WTC11 (cell line): Measurements from ENCODE around the gene FBXL16. TPM values are rescaled to one million over a fixed set of nuclear protein-coding genes. Genes with fewer than 3 reads are reported as not detected.

Source experiments
- ATAC-seq: fragments of 200-7000 bp; cut with Tn5 transposase; 2 replicates; pipeline ENCODE4 v1.10.0; 2021; ENCODE audit warnings: mild to moderate bottlenecking, moderate library complexity
- CTCF ChIA-PET: fragments of 300-600 bp; sonication (Branson Sonifier 250); formaldehyde crosslinking; loops from one replicate; lab custom pipeline; 2021; ENCODE audit warnings: antibody characterized with exemption; lab: Charles Lee
- POLR2A ChIA-PET: fragments of 350-600 bp; sonication (Branson Sonifier 250); formaldehyde crosslinking; loops from one replicate; lab custom pipeline; 2021; ENCODE audit warnings: antibody characterized with exemption; lab: Charles Lee
- DNase-seq: peaks from one replicate; pipeline ENCODE4 v3.0.0; 2021; ENCODE audit warnings: low spot score
- H3K27ac Mint-ChIP-seq: 2 replicates; pipeline ENCODE4 v1.8.0; 2021; ENCODE audit warnings: mixed read lengths
- H3K27me3 Mint-ChIP-seq: 2 replicates; pipeline ENCODE4 v1.8.0; 2021; ENCODE audit warnings: low read depth, mild to moderate bottlenecking, moderate library complexity, mixed read lengths
- H3K36me3 Mint-ChIP-seq: 2 replicates; pipeline ENCODE4 v1.8.0; 2021; ENCODE audit warnings: mixed read lengths
- H3K4me1 Mint-ChIP-seq: 2 replicates; pipeline ENCODE4 v1.8.0; 2022; ENCODE audit warnings: mixed read lengths
- H3K4me3 Mint-ChIP-seq: 2 replicates; pipeline ENCODE4 v1.8.0; 2021; ENCODE audit warnings: mild to moderate bottlenecking, moderate library complexity, mixed read lengths
- H3K9me3 Mint-ChIP-seq: 2 replicates; pipeline ENCODE4 v1.8.0; 2021; ENCODE audit warnings: mixed read lengths
- ATF2 ChIP-seq: sonication (generic); formaldehyde crosslinking; IDR thresholded peaks from 2 replicates; pipeline ENCODE4 v1.8.1; 2022; ENCODE audit warnings: low read depth, missing genetic modification reagents, borderline replicate concordance
- ATF6 ChIP-seq: sonication (generic); formaldehyde crosslinking; IDR thresholded peaks from 2 replicates; pipeline ENCODE4 v1.8.1; 2023; ENCODE audit warnings: mild to moderate bottlenecking, missing genetic modification reagents
- CBFB ChIP-seq: sonication (generic); formaldehyde crosslinking; IDR thresholded peaks from 2 replicates; pipeline ENCODE4 v1.8.1; 2022; ENCODE audit warnings: mild to moderate bottlenecking, low read depth, missing genetic modification reagents
- CREB1 ChIP-seq: sonication (generic); formaldehyde crosslinking; IDR thresholded peaks from 2 replicates; pipeline ENCODE4 v1.8.0; 2023; ENCODE audit warnings: mild to moderate bottlenecking, missing genetic modification reagents
- EMX1 ChIP-seq: fragments of 250-450 bp; sonication (Bioruptor Pico); IDR thresholded peaks from 2 replicates; pipeline ENCODE4 v1.8.0; 2021; ENCODE audit warnings: mild to moderate bottlenecking
- FOXP1 ChIP-seq: sonication (generic); formaldehyde crosslinking; IDR thresholded peaks from 2 replicates; pipeline ENCODE4 v1.8.0; 2022; ENCODE audit warnings: missing genetic modification reagents, mild to moderate bottlenecking, moderate library complexity, borderline replicate concordance
- GRHL2 ChIP-seq: fragments of 250-450 bp; sonication (Bioruptor Pico); IDR thresholded peaks from 2 replicates; pipeline ENCODE4 v1.8.0; 2022; ENCODE audit warnings: mild to moderate bottlenecking, moderate library complexity; ENCODE audit not compliant: insufficient replicate concordance, severe bottlenecking
- HMGA2 ChIP-seq: fragments of 250-450 bp; sonication (Bioruptor Pico); IDR thresholded peaks from 2 replicates; pipeline ENCODE4 v1.4.0; 2021; ENCODE audit warnings: mild to moderate bottlenecking, moderate library complexity
- HMGXB4 ChIP-seq: sonication (generic); formaldehyde crosslinking; IDR thresholded peaks from 2 replicates; pipeline ENCODE4 v1.8.1; 2023; ENCODE audit warnings: mild to moderate bottlenecking, moderate library complexity, missing genetic modification reagents
- MYBL2 ChIP-seq: sonication (generic); formaldehyde crosslinking; IDR thresholded peaks from 2 replicates; pipeline ENCODE4 v1.8.1; 2023; ENCODE audit warnings: mild to moderate bottlenecking, moderate library complexity, missing genetic modification reagents
- SOX15 ChIP-seq: fragments of 250-450 bp; sonication (Bioruptor Pico); IDR thresholded peaks from 2 replicates; pipeline ENCODE4 v1.9.0; 2021; ENCODE audit warnings: mild to moderate bottlenecking
- TCF7 ChIP-seq: sonication (generic); formaldehyde crosslinking; IDR thresholded peaks from 2 replicates; pipeline ENCODE4 v1.8.0; 2022; ENCODE audit warnings: mild to moderate bottlenecking, low read depth, missing genetic modification reagents, moderate library complexity
- TP53 ChIP-seq: sonication (generic); formaldehyde crosslinking; IDR thresholded peaks from 2 replicates; pipeline ENCODE4 v1.8.1; 2023; ENCODE audit warnings: mild to moderate bottlenecking, missing genetic modification reagents
- ZNF138 ChIP-seq: sonication (generic); formaldehyde crosslinking; conservative IDR thresholded peaks from 2 replicates; pipeline ENCODE4 v1.8.1; 2022; ENCODE audit warnings: mild to moderate bottlenecking, moderate library complexity, missing genetic modification reagents
- ZNF263 ChIP-seq: sonication (generic); formaldehyde crosslinking; IDR thresholded peaks from 2 replicates; pipeline ENCODE4 v1.8.1; 2022; ENCODE audit warnings: low read depth, mild to moderate bottlenecking, moderate library complexity, missing genetic modification reagents
- ZNF416 ChIP-seq: fragments of 250-450 bp; sonication (Bioruptor Pico); IDR thresholded peaks from 2 replicates; pipeline ENCODE4 v1.9.0; 2021; ENCODE audit warnings: mild to moderate bottlenecking, inconsistent platforms
- total RNA-seq: library from RNA; stranded (reverse); gene quantifications from 3 replicates; pipeline ENCODE4 v1.2.3, GENCODE V29; 2021
- TF ChIP-seq, protein P1 (sequence below): fragments of 250-450 bp; sonication (Bioruptor Pico); conservative IDR thresholded peaks from 2 replicates; pipeline ENCODE4 v1.9.0; 2021; ENCODE audit warnings: mild to moderate bottlenecking
- TF ChIP-seq, protein P2 (sequence below): sonication (generic); formaldehyde crosslinking; IDR thresholded peaks from 2 replicates; pipeline ENCODE4 v1.8.0; 2023; ENCODE audit warnings: missing genetic modification reagents, mild to moderate bottlenecking, borderline replicate concordance
- TF ChIP-seq, protein P3 (sequence below): fragments of 200-600 bp; IDR thresholded peaks from 2 replicates; pipeline ENCODE4 v1.8.0; 2022; ENCODE audit warnings: antibody characterized with exemption

The FBXL16 gene
- total RNA-seq, 1 experiment from 2014 or later: 22.7 TPM

- H3K9me3 Mint-ChIP-seq: no peaks in the 10 kb centered on the region
- peaks cover 10% of the 10 kb centered on the region; the same call in 1 of the 2 replicates for H3K4me1 Mint-ChIP-seq
- no peaks in the 10 kb centered on the region for H3K27me3 Mint-ChIP-seq
- ChIA-PET POLR2A (interaction anchor here (2.3 kb wide), 1 partner anchor 10 kb away, joined by 7 read pairs; the partner anchor contains the start of gene METTL26), CTCF (interaction anchor here (1.8 to 6.4 kb wide), 4 partner anchors 9 to 94 kb away, joined by 4 to 54 read pairs (median 21); partner anchors contain the start of genes CIAO3 and METTL26)
- H3K27ac Mint-ChIP-seq: no peak overlapping the region
- DNase-seq (no peak), ATAC-seq (no peak)
- no peak overlapping the region for H3K4me3 Mint-ChIP-seq
- H3K36me3 Mint-ChIP-seq: no peaks in the 10 kb centered on the region
- TF ChIP-seq FOXP1 (CRISPR knock-in tag) (no peak), ZNF138 (no peak), EMX1 (CRISPR knock-in tag) (no peak), MYBL2 (CRISPR knock-in tag) (no peak), ZNF263 (CRISPR knock-in tag) (no peak)
These were observed 58.9 kb downstream of the FBXL16 start for GRCh38 chr16:646679-647172.

- peaks cover 10% of the 10 kb centered on the region; the same call in 1 of the 2 replicates for H3K4me1 Mint-ChIP-seq
- DNase-seq (no peak), ATAC-seq (no peak)
- no peaks in the 10 kb centered on the region for H3K27me3 Mint-ChIP-seq
- no peaks in the 10 kb centered on the region for H3K36me3 Mint-ChIP-seq
- H3K4me3 Mint-ChIP-seq: no peak overlapping the region
- no peaks in the 10 kb centered on the region for H3K9me3 Mint-ChIP-seq
- no peak overlapping the region for H3K27ac Mint-ChIP-seq
- CTCF ChIA-PET: interaction anchor here (6.4 kb wide), 1 partner anchor 14 kb away, joined by 54 read pairs; no protein-coding TSS in a partner anchor
- POLR2A ChIA-PET: no interaction called here
- no peak for TF ChIP-seq ZNF416
- no peak for TF ChIP-seq TCF7 (CRISPR knock-in tag)
- no peak for TF ChIP-seq CREB1 (CRISPR knock-in tag)
- no peak for TF ChIP-seq CBFB (CRISPR knock-in tag)
- TF ChIP-seq, protein P1, sequence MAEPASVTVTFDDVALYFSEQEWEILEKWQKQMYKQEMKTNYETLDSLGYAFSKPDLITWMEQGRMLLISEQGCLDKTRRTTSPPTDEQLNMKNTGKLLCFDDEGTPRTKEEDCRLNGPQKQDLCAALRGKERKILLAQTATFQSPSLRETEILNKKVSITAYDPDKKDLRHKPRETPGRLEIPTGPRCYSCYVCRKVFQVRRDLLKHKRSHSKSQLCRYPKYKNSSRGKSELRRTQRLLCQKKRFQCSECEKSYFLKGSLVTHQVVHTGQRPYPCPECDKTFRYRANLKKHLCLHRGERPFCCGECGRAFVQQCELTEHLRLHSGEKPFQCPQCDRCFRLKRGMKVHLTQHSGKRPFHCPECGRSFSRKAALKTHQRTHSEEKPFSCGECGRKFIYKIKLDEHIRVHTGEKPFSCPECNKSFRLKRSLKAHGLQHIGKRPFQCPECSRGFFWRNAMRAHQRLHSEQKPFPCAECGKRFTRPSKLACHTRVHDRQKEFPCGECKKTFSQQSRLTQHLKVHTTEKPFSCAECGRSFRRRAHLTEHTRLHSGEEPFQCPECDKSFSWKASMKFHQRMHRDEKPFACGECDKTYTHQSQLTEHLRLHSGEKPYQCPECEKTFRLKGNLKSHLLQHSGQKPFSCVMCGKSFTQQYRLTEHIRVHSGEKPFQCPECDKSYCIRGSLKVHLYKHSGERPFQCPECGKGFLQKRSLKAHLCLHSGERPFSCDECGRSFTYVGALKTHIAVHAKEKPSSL: no peak
- TF ChIP-seq GRHL2 (CRISPR knock-in tag): no peak
- no peak for TF ChIP-seq ATF2 (CRISPR knock-in tag)
- no peak for TF ChIP-seq HMGXB4
- no peak for TF ChIP-seq ATF6 (CRISPR knock-in tag)
- TF ChIP-seq HMGA2: no peak
- TF ChIP-seq TP53 (CRISPR knock-in tag): no peak
- no peak for TF ChIP-seq SOX15
- TF ChIP-seq, protein P2, sequence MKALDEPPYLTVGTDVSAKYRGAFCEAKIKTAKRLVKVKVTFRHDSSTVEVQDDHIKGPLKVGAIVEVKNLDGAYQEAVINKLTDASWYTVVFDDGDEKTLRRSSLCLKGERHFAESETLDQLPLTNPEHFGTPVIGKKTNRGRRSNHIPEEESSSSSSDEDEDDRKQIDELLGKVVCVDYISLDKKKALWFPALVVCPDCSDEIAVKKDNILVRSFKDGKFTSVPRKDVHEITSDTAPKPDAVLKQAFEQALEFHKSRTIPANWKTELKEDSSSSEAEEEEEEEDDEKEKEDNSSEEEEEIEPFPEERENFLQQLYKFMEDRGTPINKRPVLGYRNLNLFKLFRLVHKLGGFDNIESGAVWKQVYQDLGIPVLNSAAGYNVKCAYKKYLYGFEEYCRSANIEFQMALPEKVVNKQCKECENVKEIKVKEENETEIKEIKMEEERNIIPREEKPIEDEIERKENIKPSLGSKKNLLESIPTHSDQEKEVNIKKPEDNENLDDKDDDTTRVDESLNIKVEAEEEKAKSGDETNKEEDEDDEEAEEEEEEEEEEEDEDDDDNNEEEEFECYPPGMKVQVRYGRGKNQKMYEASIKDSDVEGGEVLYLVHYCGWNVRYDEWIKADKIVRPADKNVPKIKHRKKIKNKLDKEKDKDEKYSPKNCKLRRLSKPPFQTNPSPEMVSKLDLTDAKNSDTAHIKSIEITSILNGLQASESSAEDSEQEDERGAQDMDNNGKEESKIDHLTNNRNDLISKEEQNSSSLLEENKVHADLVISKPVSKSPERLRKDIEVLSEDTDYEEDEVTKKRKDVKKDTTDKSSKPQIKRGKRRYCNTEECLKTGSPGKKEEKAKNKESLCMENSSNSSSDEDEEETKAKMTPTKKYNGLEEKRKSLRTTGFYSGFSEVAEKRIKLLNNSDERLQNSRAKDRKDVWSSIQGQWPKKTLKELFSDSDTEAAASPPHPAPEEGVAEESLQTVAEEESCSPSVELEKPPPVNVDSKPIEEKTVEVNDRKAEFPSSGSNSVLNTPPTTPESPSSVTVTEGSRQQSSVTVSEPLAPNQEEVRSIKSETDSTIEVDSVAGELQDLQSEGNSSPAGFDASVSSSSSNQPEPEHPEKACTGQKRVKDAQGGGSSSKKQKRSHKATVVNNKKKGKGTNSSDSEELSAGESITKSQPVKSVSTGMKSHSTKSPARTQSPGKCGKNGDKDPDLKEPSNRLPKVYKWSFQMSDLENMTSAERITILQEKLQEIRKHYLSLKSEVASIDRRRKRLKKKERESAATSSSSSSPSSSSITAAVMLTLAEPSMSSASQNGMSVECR (CRISPR knock-in tag): no peak
- TF ChIP-seq, protein P3, sequence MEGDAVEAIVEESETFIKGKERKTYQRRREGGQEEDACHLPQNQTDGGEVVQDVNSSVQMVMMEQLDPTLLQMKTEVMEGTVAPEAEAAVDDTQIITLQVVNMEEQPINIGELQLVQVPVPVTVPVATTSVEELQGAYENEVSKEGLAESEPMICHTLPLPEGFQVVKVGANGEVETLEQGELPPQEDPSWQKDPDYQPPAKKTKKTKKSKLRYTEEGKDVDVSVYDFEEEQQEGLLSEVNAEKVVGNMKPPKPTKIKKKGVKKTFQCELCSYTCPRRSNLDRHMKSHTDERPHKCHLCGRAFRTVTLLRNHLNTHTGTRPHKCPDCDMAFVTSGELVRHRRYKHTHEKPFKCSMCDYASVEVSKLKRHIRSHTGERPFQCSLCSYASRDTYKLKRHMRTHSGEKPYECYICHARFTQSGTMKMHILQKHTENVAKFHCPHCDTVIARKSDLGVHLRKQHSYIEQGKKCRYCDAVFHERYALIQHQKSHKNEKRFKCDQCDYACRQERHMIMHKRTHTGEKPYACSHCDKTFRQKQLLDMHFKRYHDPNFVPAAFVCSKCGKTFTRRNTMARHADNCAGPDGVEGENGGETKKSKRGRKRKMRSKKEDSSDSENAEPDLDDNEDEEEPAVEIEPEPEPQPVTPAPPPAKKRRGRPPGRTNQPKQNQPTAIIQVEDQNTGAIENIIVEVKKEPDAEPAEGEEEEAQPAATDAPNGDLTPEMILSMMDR: no peak
These were observed 59.5 kb downstream of the FBXL16 start for GRCh38 chr16:645852-646678.
